NCI-H748 treated with DMSO at 0.1 percent for 48 hours (cell line): Measurements from ENCODE around the gene GREB1.

Source experiments
- DNase-seq: peaks from one replicate; lab custom pipeline; 2025; lab: John Stamatoyannopoulos, UW

GREB1 gene

GRCh38 chr2:11581124-11581796 lies 47.4 kb downstream of the GREB1 start:
- no peak for DNase-seq

GRCh38 chr2:11581797-11582611 lies 48.2 kb downstream of the GREB1 start:
- no peak for DNase-seq

- DNase-seq, result no peak
Observed at GRCh38 chr2:11582612-11582861, 48.7 kb downstream of the GREB1 start.

- peak; percentile 73 for DNase-seq
Observed at GRCh38 chr2:11582862-11583752, 49.3 kb downstream of the GREB1 start.

GRCh38 chr2:11583840-11584524 lies 50.1 kb downstream of the GREB1 start:
- peak; percentile 53 for DNase-seq

GRCh38 chr2:11584525-11585056 lies 50.7 kb downstream of the GREB1 start:
- no peak for DNase-seq

- no peak for DNase-seq
Observed at GRCh38 chr2:11585071-11585470, 51.2 kb downstream of the GREB1 start.

- DNase-seq, result no peak
Observed at GRCh38 chr2:11588228-11589110, 54.6 kb downstream of the GREB1 start.

GRCh38 chr2:11589316-11589940 lies 55.6 kb downstream of the GREB1 start:
- no peak for DNase-seq

GRCh38 chr2:11590193-11590592 lies 56.3 kb downstream of the GREB1 start:
- no peak for DNase-seq

- DNase-seq, result no peak
Observed at GRCh38 chr2:11591091-11591490, 57.2 kb downstream of the GREB1 start.

GRCh38 chr2:11592671-11593574 lies 59.1 kb downstream of the GREB1 start:
- no peak for DNase-seq

GRCh38 chr2:11596801-11597200 lies 63.0 kb downstream of the GREB1 start:
- DNase-seq, result no peak

GRCh38 chr2:11597538-11598225 lies 63.8 kb downstream of the GREB1 start:
- DNase-seq, result no peak

- no peak for DNase-seq
Observed at GRCh38 chr2:11598228-11598731, 64.4 kb downstream of the GREB1 start.

GRCh38 chr2:11602563-11603204 lies 68.8 kb downstream of the GREB1 start:
- DNase-seq, result no peak

- no peak for DNase-seq
Observed at GRCh38 chr2:11610624-11611242, 76.9 kb downstream of the GREB1 start.

- no peak for DNase-seq
Observed at GRCh38 chr2:11611251-11611650, 77.4 kb downstream of the GREB1 start.
